Adrenal gland (tissue), 12 donors: ENCODE data around the gene CTSW. TPM values are rescaled to one million over a fixed set of nuclear protein-coding genes. Genes with fewer than 3 reads are reported as not detected.
A peak's percentile ranks its signal among the peaks of the same experiment; 100 is the strongest.

Experiments
- DNase-seq, 7 donors: peaks; one replicate each; pipeline ENCODE4 v3.0.0-alpha.2; 2019 to 2020
- H3K27ac ChIP-seq, 5 donors: fragments of 200-600 bp; sonication (generic) in 4 of 5; 1 replicate in 3 of 5; 2 replicates in 2 of 5; pipeline versions ENCODE4 v1.5.1 to v1.8.0; 2016 to 2020; ENCODE audit warnings: mild to moderate bottlenecking in 1 of 5
- H3K27me3 ChIP-seq: fragments of 200-600 bp; 2 replicates; pipeline ENCODE4 v1.8.0; 2021
- H3K36me3 ChIP-seq, 2 donors: fragments of 200-600 bp; replicated peaks in 1 of 2; 1 replicate in 1 of 2; 2 replicates in 1 of 2; pipeline versions ENCODE4 v1.5.1 to v1.8.0; 2018 to 2022
- H3K4me1 ChIP-seq, 2 donors: fragments of 200-600 bp; replicated peaks in 1 of 2; 1 replicate in 1 of 2; 2 replicates in 1 of 2; pipeline versions ENCODE4 v1.5.1 to v1.8.0; 2018 to 2021
- H3K4me3 ChIP-seq, 4 donors: fragments of 200-600 bp; sonication (generic) in 3 of 4; one replicate each; pipeline ENCODE4 v1.5.1; 2016 to 2018
- H3K9me3 ChIP-seq, 3 donors: fragments of 200-600 bp; sonication (generic) in 1 of 3; replicated peaks in 1 of 3; 1 replicate in 2 of 3; 2 replicates in 1 of 3; pipeline versions ENCODE4 v1.5.1 to v1.8.0; 2016 to 2021
- POLR2A ChIP-seq, 2 donors: fragments of 450-650 bp; IDR thresholded peaks; one replicate each; pipeline ENCODE4 v1.6.1; 2017; ENCODE audit warnings: antibody characterized with exemption in 2 of 2, mild to moderate bottlenecking in 2 of 2, moderate library complexity in 1 of 2
- WGBS, 4 donors: extraction: QIAGEN DNeasy Blood & Tissue Kit in 2 of 4; methylation state at CpG; one replicate each; pipeline versions ENCODE4 v1.1.5 to v1.1.7; 2013 to 2017; 5-methylcytosine and 5-hydroxymethylcytosine counted together
- intact Hi-C, 2 donors: fragments of 100-400 bp; cut with DNase I; formaldehyde crosslinking; loops; one replicate each; pipeline versions ENCODE4 v1.14.1 to v1.15.0; 2022 to 2023
- polyA plus RNA-seq, 3 donors: library from polyadenylated mRNA; stranded (reverse); fragments of 200-250 nt in 2 of 3; fragments of 350-450 nt in 1 of 3; fragmentation: Illumina TruSeq in 1 of 3; extraction: RNeasy Lipid Tissue Mini Kit (QIAGEN cat#74804) in 1 of 3; gene quantifications; one replicate each; pipeline ENCODE4 v1.2.3, GENCODE V29; 2013 to 2014
- total RNA-seq, 9 donors: library from RNA; depleted of rRNA in 4 of 9; stranded (reverse); fragments of >200 nt in 4 of 9; fragments of 120-200 nt in 1 of 9; fragmentation: NEBNext Ultra II Directional in 1 of 9; extraction: Animal tissue kit (Norgen Biotek cat#: 25700) in 1 of 9; gene quantifications; one replicate each; pipeline versions ENCODE4 v1.1.0 to v1.2.4, GENCODE V29; 2013 to 2023
- TF ChIP-seq, protein P1 (sequence below), 6 experiments: fragments of 450-650 bp in 4 of 6; fragments of 200-600 bp in 2 of 6; sonication (generic) in 1 of 6; IDR thresholded peaks; 1 replicate in 5 of 6; 2 replicates in 1 of 6; pipeline versions ENCODE4 v1.5.1 to v1.8.0; 2016 to 2021; ENCODE audit warnings: antibody characterized with exemption in 6 of 6, mild to moderate bottlenecking in 2 of 6, moderate library complexity in 1 of 6
- donor health status: healthy with polysubstance abuse.
- donor health status: Bipolar disorder and iron deficiency.
- donor health status: DM: yes; HTN: yes; CAD: no.
- donor health status: DM: no; HTN: no; CAD: no.
- donor health status: DM: no; HTN: no; CAD: no.
- donor health status: DM: yes; HTN: yes; CAD: no.

The CTSW gene
- total and polyA plus RNA-seq, 12 donors = 0.28 to 4.8 (median 0.96) TPM; not detected in 2

- Histone ChIP-seq H3K36me3 (peaks cover 0 to 41% of the 10 kb centered on the region in 2 donors), H3K4me3 (peak overlapping the region; percentile 86 to 100 (median 94)), H3K9me3 (no peaks in the 10 kb centered on the region), H3K4me1 (peaks cover 21 to 34% of the 10 kb centered on the region in 2 donors), H3K27ac (peak overlapping the region; percentile 84 to 99 (median 90)), H3K27me3 (no peaks in the 10 kb centered on the region)
- 1 to 8% (median 4%) methylated on average over 9 to 57 of the region's 57 CpGs for WGBS, 4 donors
- DNase-seq = peak; percentile 81 to 92 (median 88)
- TF ChIP-seq POLR2A (IDR thresholded peaks at IDR 0.05) = peak; percentile 59 to 69
- TF ChIP-seq, protein P1, sequence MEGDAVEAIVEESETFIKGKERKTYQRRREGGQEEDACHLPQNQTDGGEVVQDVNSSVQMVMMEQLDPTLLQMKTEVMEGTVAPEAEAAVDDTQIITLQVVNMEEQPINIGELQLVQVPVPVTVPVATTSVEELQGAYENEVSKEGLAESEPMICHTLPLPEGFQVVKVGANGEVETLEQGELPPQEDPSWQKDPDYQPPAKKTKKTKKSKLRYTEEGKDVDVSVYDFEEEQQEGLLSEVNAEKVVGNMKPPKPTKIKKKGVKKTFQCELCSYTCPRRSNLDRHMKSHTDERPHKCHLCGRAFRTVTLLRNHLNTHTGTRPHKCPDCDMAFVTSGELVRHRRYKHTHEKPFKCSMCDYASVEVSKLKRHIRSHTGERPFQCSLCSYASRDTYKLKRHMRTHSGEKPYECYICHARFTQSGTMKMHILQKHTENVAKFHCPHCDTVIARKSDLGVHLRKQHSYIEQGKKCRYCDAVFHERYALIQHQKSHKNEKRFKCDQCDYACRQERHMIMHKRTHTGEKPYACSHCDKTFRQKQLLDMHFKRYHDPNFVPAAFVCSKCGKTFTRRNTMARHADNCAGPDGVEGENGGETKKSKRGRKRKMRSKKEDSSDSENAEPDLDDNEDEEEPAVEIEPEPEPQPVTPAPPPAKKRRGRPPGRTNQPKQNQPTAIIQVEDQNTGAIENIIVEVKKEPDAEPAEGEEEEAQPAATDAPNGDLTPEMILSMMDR (IDR thresholded peaks at IDR 0.05) = no peak
- intact Hi-C loops = no loop called here
Observed at GRCh38 chr11:65856689-65857499, 22.7 kb upstream of the CTSW start.

- 0 to 10% (median 0%) methylated on average over 2 to 49 of the region's 49 CpGs; no CpG with 5 or more reads in 1 of the 4 donors for WGBS, 4 donors
- Histone ChIP-seq H3K36me3 (peaks cover 0 to 41% of the 10 kb centered on the region in 2 donors), H3K27me3 (no peaks in the 10 kb centered on the region), H3K27ac (peak overlapping the region; percentile 84 to 99 (median 90)), H3K4me1 (peaks cover 21 to 34% of the 10 kb centered on the region in 2 donors), H3K4me3 (peak overlapping the region; percentile 86 to 100 (median 94)), H3K9me3 (no peaks in the 10 kb centered on the region)
- intact Hi-C loops = no loop called here
- TF ChIP-seq, protein P1 (IDR thresholded peaks at IDR 0.05) = peak in 1 of 6 experiments; percentile 0
- TF ChIP-seq POLR2A (IDR thresholded peaks at IDR 0.05) = no peak
- peak in 4 of 7 donors; percentile 52 to 70 (median 57) for DNase-seq
Observed at GRCh38 chr11:65857500-65857852, 22.2 kb upstream of the CTSW start.

- no peaks in the 10 kb centered on the region for H3K9me3 ChIP-seq
- intact Hi-C loops = no loop called here
- H3K27me3 ChIP-seq = no peaks in the 10 kb centered on the region
- 0 to 1% (median 0%) methylated on average over 26 to 92 of the region's 92 CpGs for WGBS, 4 donors
- peak; percentile 99 for TF ChIP-seq POLR2A (IDR thresholded peaks at IDR 0.05)
- TF ChIP-seq, protein P1 (IDR thresholded peaks at IDR 0.05) = peak in 1 of 6 experiments; percentile 8
- peak within 1 kb of the TSS; percentile 88 to 99 (median 95) for H3K27ac ChIP-seq
- H3K4me1 ChIP-seq = peaks cover 21 to 34% of the 10 kb centered on the region in 2 donors
- H3K4me3 ChIP-seq = peak within 1 kb of the TSS; percentile 86 to 100 (median 94)
- peaks cover 0 to 41% of the 10 kb centered on the region in 2 donors for H3K36me3 ChIP-seq
- DNase-seq = peak; percentile 97 to 99 (median 98)
Observed at GRCh38 chr11:65857853-65858680, 21.6 kb upstream of the CTSW start, which contains the start of gene CFL1. CFL1 (minus strand) TSS chr11:65858180; CDS start chr11:65858099, 81 bp downstream.

- peak overlapping the region in 2 of 4 donors; percentile 8 to 100 for H3K4me3 ChIP-seq
- WGBS, 4 donors = 0 to 1% (median 1%) methylated on average over 10 of the region's 10 CpGs
- peaks cover 21 to 34% of the 10 kb centered on the region in 2 donors for H3K4me1 ChIP-seq
- intact Hi-C loops = no loop called here
- DNase-seq = no peak
- H3K27ac ChIP-seq = peak overlapping the region; percentile 88 to 99 (median 95)
- H3K9me3 ChIP-seq = no peaks in the 10 kb centered on the region
- H3K36me3 ChIP-seq = peaks cover 0 to 41% of the 10 kb centered on the region in 2 donors
- TF ChIP-seq POLR2A (IDR thresholded peaks at IDR 0.05) = no peak
- TF ChIP-seq, protein P1 (IDR thresholded peaks at IDR 0.05) = no peak
- H3K27me3 ChIP-seq = no peaks in the 10 kb centered on the region
Observed at GRCh38 chr11:65858681-65859087, 21.0 kb upstream of the CTSW start.
